ENCODE measurements around the gene STUM. TPM values are rescaled to one million over a fixed set of nuclear protein-coding genes. Genes with fewer than 3 reads are reported as not detected.
A peak's percentile ranks its signal among the peaks of the same experiment; 100 is the strongest.

STUM gene
- total RNA-seq, 1 donor from 2014 or later: not detected

DNA sequence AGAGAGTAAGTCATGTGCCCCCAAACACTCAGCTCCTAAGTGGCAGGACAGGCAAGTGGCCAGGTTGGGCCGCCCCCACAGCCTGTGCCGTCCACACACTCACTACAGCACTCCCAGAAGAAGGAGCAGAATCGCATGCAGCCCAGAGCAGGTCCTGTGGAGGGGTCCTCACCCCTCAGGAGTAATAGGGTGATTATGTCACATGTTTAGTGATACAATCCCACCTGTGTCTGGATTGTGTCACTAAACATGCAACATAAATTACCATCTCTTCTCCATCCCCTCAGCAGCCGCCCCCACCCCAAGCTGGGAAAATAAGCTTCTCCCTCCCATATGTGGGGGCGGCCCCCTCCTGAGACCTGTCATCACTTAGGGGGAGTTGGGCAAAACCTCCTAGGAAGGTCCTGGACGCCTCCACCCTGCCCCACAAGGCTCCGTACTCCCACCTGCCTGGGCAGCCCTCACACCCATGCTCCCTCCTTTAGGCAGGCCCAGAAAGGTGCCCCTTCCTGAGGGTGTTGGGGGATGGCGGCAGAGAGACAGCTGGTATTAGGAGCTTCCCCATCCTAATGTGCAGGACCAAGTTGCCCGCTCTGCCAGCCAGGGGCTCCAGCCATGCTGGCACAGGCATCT, 56.9 kb downstream of the STUM start:
- Mint-ChIP-seq H3K4me1 (peaks cover 26% of the 10 kb centered on the region), H3K4me3 (no peak overlapping the region), H3K9me3 (no peaks in the 10 kb centered on the region), H3K27ac (no peak overlapping the region), H3K27me3 (ENCODE audit: insufficient read depth, low read depth) (peaks cover 13% of the 10 kb centered on the region), H3K36me3 (no peaks in the 10 kb centered on the region)
- Histone ChIP-seq H3K27ac (no peak overlapping the region), H3K4me1 (peaks cover 23% of the 10 kb centered on the region), H3K9ac (no peak overlapping the region), H3K36me3 (no peaks in the 10 kb centered on the region), H3K9me3 (ENCODE audit: low read depth) (no peaks in the 10 kb centered on the region), H3K79me2 (ENCODE audit: low read depth) (no peaks in the 10 kb centered on the region), H3K4me2 (peak overlapping the region; percentile 59), H3K4me3 (no peak overlapping the region), H3F3A (ENCODE audit: low read depth) (peaks cover 9% of the 10 kb centered on the region), H4K20me1 (ENCODE audit: low read depth) (no peaks in the 10 kb centered on the region), H3K27me3 (no peaks in the 10 kb centered on the region), H2AFZ (replicated peaks) (no peak overlapping the region)
- DNase-seq (ENCODE audit: low spot score): no peak
- no peak for TF ChIP-seq CTCF (IDR thresholded peaks at IDR 0.05)
- TF ChIP-seq EZH2phosphoT487 (IDR thresholded peaks at IDR 0.05): no peak
- no peak for TF ChIP-seq EZH2 (IDR thresholded peaks at IDR 0.05)

DNA sequence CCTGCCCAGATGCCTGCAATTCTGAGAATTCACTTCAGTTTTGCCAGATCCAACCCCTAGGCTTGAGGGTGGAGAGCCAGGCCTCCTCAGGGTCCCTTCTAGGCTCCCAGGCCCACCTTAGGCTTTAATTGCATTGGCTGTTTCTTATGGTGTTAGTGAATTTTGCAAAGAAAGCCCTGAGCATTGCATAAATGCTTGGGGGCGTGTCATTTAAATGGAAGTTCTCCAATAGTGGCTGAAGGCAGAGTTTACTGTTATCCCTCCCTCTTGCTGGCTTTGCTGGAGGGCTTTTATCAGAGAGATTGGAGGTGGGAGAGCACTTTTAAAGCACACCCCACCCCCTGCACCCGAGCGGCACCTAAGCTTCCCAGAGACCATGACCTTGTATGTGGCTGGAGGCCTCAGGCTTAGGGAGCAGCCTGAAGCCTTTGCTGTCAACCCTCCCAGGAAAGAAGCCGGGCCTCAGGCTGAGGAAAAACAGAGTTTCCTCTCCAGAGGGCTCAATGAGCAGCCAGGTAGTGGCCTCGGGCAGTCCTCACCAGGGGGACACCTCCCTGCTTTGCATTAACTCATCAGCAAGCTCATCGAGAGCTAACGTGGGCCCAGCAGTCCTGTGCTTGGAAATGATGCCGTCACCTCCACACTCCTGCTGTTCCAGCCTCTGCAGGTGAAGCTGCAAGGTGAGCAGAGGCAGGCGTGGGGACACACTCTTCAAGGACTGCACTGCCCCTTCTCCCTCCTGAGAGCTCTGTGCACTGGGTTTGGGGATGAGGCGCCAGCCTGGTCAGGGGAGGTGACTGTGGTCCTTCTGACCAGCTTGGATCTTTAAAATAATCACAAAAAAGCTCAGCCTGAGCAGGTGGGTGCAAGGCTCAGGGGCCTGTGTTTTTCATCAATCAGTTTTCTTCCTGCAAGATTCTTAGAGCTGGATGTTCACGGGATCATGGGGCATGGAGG, 58.0 kb downstream of the STUM start:
- Mint-ChIP-seq H3K36me3 (no peaks in the 10 kb centered on the region), H3K27me3 (ENCODE audit: insufficient read depth, low read depth) (peaks cover 11% of the 10 kb centered on the region), H3K27ac (no peak overlapping the region), H3K4me1 (peaks cover 26% of the 10 kb centered on the region), H3K9me3 (no peaks in the 10 kb centered on the region), H3K4me3 (no peak overlapping the region)
- Histone ChIP-seq H3K36me3 (no peaks in the 10 kb centered on the region), H3K9ac (no peak overlapping the region), H2AFZ (replicated peaks) (no peak overlapping the region), H3K4me1 (peaks cover 23% of the 10 kb centered on the region), H3K27ac (no peak overlapping the region), H3F3A (ENCODE audit: low read depth) (peaks cover 9% of the 10 kb centered on the region), H3K4me3 (no peak overlapping the region), H3K79me2 (ENCODE audit: low read depth) (no peaks in the 10 kb centered on the region), H4K20me1 (ENCODE audit: low read depth) (no peaks in the 10 kb centered on the region), H3K4me2 (no peak overlapping the region), H3K9me3 (ENCODE audit: low read depth) (no peaks in the 10 kb centered on the region), H3K27me3 (no peaks in the 10 kb centered on the region)
- TF ChIP-seq CTCF (IDR thresholded peaks at IDR 0.05): no peak
- no peak for TF ChIP-seq EZH2phosphoT487 (IDR thresholded peaks at IDR 0.05)
- TF ChIP-seq EZH2 (IDR thresholded peaks at IDR 0.05): no peak
- DNase-seq (ENCODE audit: low spot score): no peak

DNA sequence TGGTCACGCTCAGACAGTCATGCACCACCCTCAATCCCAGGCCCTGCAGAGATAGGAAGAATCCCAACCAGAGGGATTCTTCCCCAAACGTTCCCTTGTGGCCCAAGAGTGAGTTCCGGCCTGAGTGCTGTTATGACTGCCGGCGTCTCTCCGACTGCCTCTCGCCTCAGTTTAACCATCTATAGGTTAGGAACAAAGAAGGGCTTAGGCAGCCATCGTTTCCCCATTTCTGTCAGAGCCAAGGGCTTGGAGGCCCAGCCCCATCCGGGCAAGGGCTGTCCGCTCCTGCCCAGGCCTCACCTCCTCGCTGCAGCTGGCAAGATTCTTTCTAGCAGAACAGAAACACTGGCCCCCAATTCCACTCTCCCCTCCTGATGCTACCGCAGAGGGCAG, 58.7 kb downstream of the STUM start:
- Histone ChIP-seq H2AFZ (replicated peaks) (no peak overlapping the region), H3K4me1 (peaks cover 23% of the 10 kb centered on the region), H3K9me3 (ENCODE audit: low read depth) (no peaks in the 10 kb centered on the region), H3K9ac (no peak overlapping the region), H3K79me2 (ENCODE audit: low read depth) (no peaks in the 10 kb centered on the region), H4K20me1 (ENCODE audit: low read depth) (no peaks in the 10 kb centered on the region), H3K4me3 (no peak overlapping the region), H3K27ac (no peak overlapping the region), H3K4me2 (no peak overlapping the region), H3K27me3 (no peaks in the 10 kb centered on the region), H3F3A (ENCODE audit: low read depth) (peaks cover 9% of the 10 kb centered on the region), H3K36me3 (no peaks in the 10 kb centered on the region)
- no peak for TF ChIP-seq CTCF (IDR thresholded peaks at IDR 0.05)
- TF ChIP-seq EZH2 (IDR thresholded peaks at IDR 0.05): no peak
- no peak for TF ChIP-seq EZH2phosphoT487 (IDR thresholded peaks at IDR 0.05)
- no peak for DNase-seq (ENCODE audit: low spot score)
- H3K36me3 Mint-ChIP-seq: no peaks in the 10 kb centered on the region
- peaks cover 26% of the 10 kb centered on the region for H3K4me1 Mint-ChIP-seq
- peaks cover 10% of the 10 kb centered on the region for H3K27me3 Mint-ChIP-seq (ENCODE audit: insufficient read depth, low read depth)
- no peak overlapping the region for H3K4me3 Mint-ChIP-seq
- H3K27ac Mint-ChIP-seq: no peak overlapping the region
- no peaks in the 10 kb centered on the region for H3K9me3 Mint-ChIP-seq

Data from neural progenitor cell (in vitro differentiated cells).